Measurements from ENCODE around the gene ITPK1.

DNA sequence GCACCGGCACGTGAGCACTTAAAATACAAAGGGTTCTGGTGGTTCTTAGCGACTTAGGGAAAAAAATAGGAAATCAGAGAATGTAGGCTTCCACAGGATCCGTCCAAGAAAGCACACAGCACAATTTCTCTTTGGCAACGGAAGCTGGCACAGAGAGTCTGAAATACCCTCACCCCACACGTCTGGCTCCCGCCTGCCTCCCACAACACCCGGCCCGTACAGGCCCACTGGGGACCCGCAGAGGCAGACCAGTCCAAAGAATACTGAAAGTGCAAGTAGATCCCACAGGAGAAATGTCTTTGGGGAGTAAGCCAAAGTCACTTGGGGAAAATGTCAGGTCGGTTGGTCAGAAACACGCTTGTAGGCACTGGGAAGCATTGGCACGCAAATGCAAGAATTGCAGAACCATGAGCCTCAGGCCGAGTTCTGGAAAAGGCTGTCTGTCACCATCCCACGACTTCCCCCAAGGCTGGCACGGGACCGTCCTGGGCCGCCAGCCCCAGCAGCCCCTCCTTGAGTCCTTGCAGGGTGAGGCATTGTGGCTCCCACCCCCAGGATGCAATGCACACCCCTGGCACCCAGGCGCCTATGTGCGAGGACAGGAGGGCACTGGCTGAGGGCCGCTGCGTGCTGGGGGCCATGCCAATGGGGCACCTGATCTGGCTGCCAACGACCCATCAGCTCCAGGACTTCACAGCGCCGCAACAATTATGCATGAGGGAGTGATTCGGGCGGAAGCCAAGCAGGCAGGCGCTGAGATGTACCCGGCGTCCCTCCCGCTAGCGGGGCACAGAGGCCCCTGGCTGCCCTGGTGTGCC is 163.0 kb downstream of the ITPK1 start:
- TF ChIP-seq, protein P1, sequence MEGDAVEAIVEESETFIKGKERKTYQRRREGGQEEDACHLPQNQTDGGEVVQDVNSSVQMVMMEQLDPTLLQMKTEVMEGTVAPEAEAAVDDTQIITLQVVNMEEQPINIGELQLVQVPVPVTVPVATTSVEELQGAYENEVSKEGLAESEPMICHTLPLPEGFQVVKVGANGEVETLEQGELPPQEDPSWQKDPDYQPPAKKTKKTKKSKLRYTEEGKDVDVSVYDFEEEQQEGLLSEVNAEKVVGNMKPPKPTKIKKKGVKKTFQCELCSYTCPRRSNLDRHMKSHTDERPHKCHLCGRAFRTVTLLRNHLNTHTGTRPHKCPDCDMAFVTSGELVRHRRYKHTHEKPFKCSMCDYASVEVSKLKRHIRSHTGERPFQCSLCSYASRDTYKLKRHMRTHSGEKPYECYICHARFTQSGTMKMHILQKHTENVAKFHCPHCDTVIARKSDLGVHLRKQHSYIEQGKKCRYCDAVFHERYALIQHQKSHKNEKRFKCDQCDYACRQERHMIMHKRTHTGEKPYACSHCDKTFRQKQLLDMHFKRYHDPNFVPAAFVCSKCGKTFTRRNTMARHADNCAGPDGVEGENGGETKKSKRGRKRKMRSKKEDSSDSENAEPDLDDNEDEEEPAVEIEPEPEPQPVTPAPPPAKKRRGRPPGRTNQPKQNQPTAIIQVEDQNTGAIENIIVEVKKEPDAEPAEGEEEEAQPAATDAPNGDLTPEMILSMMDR (conservative IDR thresholded peaks at IDR 0.05; ENCODE audit: low read depth, low read length): no peak
- no peak for TF ChIP-seq EZH2 (IDR thresholded peaks at IDR 0.05; ENCODE audit: borderline replicate concordance, low read depth, low read length, poor library complexity, severe bottlenecking)

Measured in A673 (cell line).